ENCODE data around the gene KRTAP5-10.
"Not testable (repeated sequence)": the region's sequence is repeated elsewhere in the genome, so short reads cannot be mapped to it uniquely, and the experiment has no call there.

Gene KRTAP5-10

GRCh38 chr11:71566081-71566620, 788 bp downstream of the KRTAP5-10 start:
- in situ Hi-C loops (cut with HindIII; ENCODE audit: low sequenced_read_pairs) = no loop called here
- H3K4me3 ChIP-seq (ENCODE audit: low read depth, low read length) = no peak overlapping the region
- TF ChIP-seq CTCF (IDR thresholded peaks at IDR 0.05; ENCODE audit: low read depth, low read length, missing control alignments) = no peak
- DNase-seq (ENCODE audit: low read depth) = no peak

GRCh38 chr11:71566626-71567599, 1.6 kb downstream of the KRTAP5-10 start:
- in situ Hi-C loops (cut with HindIII; ENCODE audit: low sequenced_read_pairs); DNase-seq (ENCODE audit: low read depth); H3K4me3 ChIP-seq (ENCODE audit: low read depth, low read length): not testable (repeated sequence)

DNA sequence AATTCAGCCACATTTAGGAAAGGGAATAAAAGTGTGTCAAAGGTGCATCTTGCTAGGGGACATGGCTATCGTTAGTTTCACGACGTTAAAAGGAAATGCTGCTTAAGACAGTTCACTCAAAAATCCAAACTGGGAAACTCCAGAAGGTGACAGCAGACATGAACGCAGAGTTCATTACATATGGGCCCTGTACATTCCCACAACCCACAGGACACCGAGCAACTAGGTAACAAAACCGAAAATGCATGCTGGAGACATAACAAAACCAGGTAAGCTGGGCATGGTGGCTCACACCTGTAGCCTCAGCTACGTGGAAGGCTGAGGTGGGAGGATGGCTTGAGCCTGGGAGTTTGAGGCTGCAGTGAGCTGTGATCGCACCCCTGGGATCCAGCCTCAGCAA, 2.3 kb downstream of the KRTAP5-10 start:
- in situ Hi-C loops (cut with HindIII; ENCODE audit: low sequenced_read_pairs); H3K4me3 ChIP-seq (ENCODE audit: low read depth, low read length); DNase-seq (ENCODE audit: low read depth): not testable (repeated sequence)

- H3K4me3 ChIP-seq (ENCODE audit: low read depth, low read length) = no peak overlapping the region
- in situ Hi-C loops (cut with HindIII; ENCODE audit: low sequenced_read_pairs) = no loop called here
- no peak for DNase-seq (ENCODE audit: low read depth)
- TF ChIP-seq CTCF (IDR thresholded peaks at IDR 0.05; ENCODE audit: low read depth, low read length, missing control alignments) = no peak
These were observed 3.5 kb downstream of the KRTAP5-10 start for GRCh38 chr11:71568704-71569349.

- H3K4me3 ChIP-seq (ENCODE audit: low read depth, low read length); DNase-seq (ENCODE audit: low read depth); in situ Hi-C loops (cut with HindIII; ENCODE audit: low sequenced_read_pairs): not testable (repeated sequence)
These were observed 5.9 kb downstream of the KRTAP5-10 start for GRCh38 chr11:71571101-71571850.

- TF ChIP-seq CTCF (IDR thresholded peaks at IDR 0.05; ENCODE audit: low read depth, low read length, missing control alignments) = no peak
- in situ Hi-C loops (cut with HindIII; ENCODE audit: low sequenced_read_pairs) = no loop called here
- DNase-seq (ENCODE audit: low read depth) = no peak
- H3K4me3 ChIP-seq (ENCODE audit: low read depth, low read length) = no peak overlapping the region
These were observed 7.4 kb downstream of the KRTAP5-10 start for GRCh38 chr11:71572811-71573210.

DNA sequence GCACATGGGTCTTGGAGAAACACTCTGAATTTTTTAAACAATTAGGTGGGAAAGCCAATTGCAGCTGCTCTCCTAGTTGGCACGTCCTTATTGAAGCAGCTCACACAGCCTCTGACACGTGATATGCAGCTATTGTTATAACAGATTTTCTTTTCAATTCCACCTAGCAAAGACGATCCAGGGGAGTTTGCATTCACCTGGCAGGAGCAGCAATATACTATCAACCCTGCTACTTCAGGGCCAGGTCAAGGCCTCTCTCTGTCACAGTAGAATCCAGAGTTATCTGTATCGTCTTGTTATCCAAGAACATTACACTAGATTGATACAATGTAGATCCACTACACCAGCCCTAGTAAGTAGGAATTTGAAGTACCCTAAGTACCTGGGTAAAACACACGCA, 9.1 kb downstream of the KRTAP5-10 start:
- no peak for DNase-seq (ENCODE audit: low read depth)
- TF ChIP-seq CTCF (IDR thresholded peaks at IDR 0.05; ENCODE audit: low read depth, low read length, missing control alignments) = no peak
- in situ Hi-C loops (cut with HindIII; ENCODE audit: low sequenced_read_pairs) = no loop called here
- no peak overlapping the region for H3K4me3 ChIP-seq (ENCODE audit: low read depth, low read length)
